ENCODE measurements around the gene DNAJC16. TPM values are rescaled to one million over a fixed set of nuclear protein-coding genes. Genes with fewer than 3 reads are reported as not detected.

DNAJC16 gene
- total and polyA plus RNA-seq, 2 of the 4 experiments (the other 2 are of a cell fraction): 8.0 to 13.1 TPM

DNA sequence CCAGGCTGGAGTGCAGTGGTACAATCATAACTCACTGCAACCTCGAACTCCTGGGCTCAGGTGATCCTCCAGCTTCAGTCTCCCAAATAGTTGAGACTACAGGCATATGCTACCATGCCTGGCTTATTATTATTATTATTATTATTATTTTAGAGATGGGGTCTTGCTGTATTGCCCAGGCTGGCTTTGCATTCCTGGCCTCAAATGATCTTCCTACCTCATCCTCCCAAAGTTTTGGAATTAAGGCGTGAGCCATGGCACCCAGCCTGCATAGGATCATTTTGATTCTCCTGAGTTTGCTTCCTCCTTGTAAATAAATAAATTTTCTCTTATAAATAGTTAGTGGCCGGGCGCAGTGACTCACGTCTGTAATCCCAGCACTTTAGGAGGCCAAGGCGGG lies 96.8 kb downstream of the DNAJC16 start:
- Histone ChIP-seq H2AFZ (replicated peaks; ENCODE audit: low read length, poor library complexity) (no peak overlapping the region), H2AK9ac (replicated peaks; ENCODE audit: low read depth, low read length, poor library complexity) (no peak overlapping the region), H3K23ac (ENCODE audit: low read depth, low read length) (no peak overlapping the region), H4K5ac (ENCODE audit: low read depth, low read length) (no peak overlapping the region), H3K4me1 (ENCODE audit: control insufficient read depth, insufficient read depth, low read length) (peaks cover 8% of the 10 kb centered on the region), H3K4me2 (ENCODE audit: low read depth, low read length) (no peak overlapping the region), H3K79me1 (ENCODE audit: low read depth in 1 of 2, low read length in 2 of 2) (peaks cover 24 to 61% of the 10 kb centered on the region in 2 experiments; a peak in 3 of 4 replicates), H3K56ac (ENCODE audit: extremely low read depth, insufficient read depth, low read length) (no peak overlapping the region), H4K91ac (ENCODE audit: insufficient read depth, low read depth, low read length) (no peak overlapping the region), H3K27me3 (ENCODE audit: control insufficient read depth, insufficient read depth, low read length) (no peaks in the 10 kb centered on the region), H2AK5ac (ENCODE audit: low read depth, low read length) (no peak overlapping the region), H2BK15ac (ENCODE audit: low read depth, low read length) (no peak overlapping the region), H4K8ac (ENCODE audit: low read depth in 2 of 2, low read length in 2 of 2) (no peak overlapping the region), H3K18ac (ENCODE audit: low read depth, low read length) (no peak overlapping the region), H3K27ac (ENCODE audit: insufficient read depth, low read length) (no peak overlapping the region), H3K9me1 (ENCODE audit: insufficient read depth, low read length) (peaks cover 20% of the 10 kb centered on the region), H3K9me3 (ENCODE audit: control insufficient read depth, insufficient read depth, low read length) (no peaks in the 10 kb centered on the region), H2BK20ac (ENCODE audit: low read depth, low read length) (no peak overlapping the region), H3K9ac (ENCODE audit: low read depth, low read length) (no peak overlapping the region), H3K14ac (replicated peaks; ENCODE audit: low read depth, low read length) (no peak overlapping the region), H3K4ac (ENCODE audit: low read depth, low read length) (no peak overlapping the region), H4K20me1 (ENCODE audit: insufficient read depth, low read length) (peaks cover 38% of the 10 kb centered on the region), H2BK120ac (ENCODE audit: low read depth, low read length) (no peak overlapping the region), H3K36me3 (ENCODE audit: control insufficient read depth, insufficient read depth, low read length) (peaks cover 3% of the 10 kb centered on the region), H3K4me3 (ENCODE audit: insufficient read depth, low read depth, low read length) (no peak overlapping the region), H2BK5ac (ENCODE audit: low read depth, low read length, poor library complexity, severe bottlenecking) (no peak overlapping the region)
- WGBS, 2 experiments (ENCODE audit: extremely low coverage in 2 of 2, insufficient read length in 1 of 2): no CpG with 5 or more reads among the region's 6 CpGs
- ATAC-seq (ENCODE audit: low read depth): no peak
- POLR2A ChIA-PET (ENCODE audit: unreplicated experiment): no interaction called here
- no peak for DNase-seq
- intact Hi-C loops (cut with micrococcal nuclease): no loop called here
- no peak for TF ChIP-seq NFE2L2 (IDR thresholded peaks at IDR 0.05; ENCODE audit: low read depth, low read length)
- no peak for TF ChIP-seq CEBPB (IDR thresholded peaks at IDR 0.05; ENCODE audit: low read depth, low read length)
- TF ChIP-seq, protein P1, sequence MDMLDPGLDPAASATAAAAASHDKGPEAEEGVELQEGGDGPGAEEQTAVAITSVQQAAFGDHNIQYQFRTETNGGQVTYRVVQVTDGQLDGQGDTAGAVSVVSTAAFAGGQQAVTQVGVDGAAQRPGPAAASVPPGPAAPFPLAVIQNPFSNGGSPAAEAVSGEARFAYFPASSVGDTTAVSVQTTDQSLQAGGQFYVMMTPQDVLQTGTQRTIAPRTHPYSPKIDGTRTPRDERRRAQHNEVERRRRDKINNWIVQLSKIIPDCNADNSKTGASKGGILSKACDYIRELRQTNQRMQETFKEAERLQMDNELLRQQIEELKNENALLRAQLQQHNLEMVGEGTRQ (IDR thresholded peaks at IDR 0.05; ENCODE audit: low read depth, low read length): no peak
- TF ChIP-seq RCOR1 (IDR thresholded peaks at IDR 0.05; ENCODE audit: insufficient replicate concordance, low read length): no peak
- no peak for TF ChIP-seq MXI1 (IDR thresholded peaks at IDR 0.05; ENCODE audit: borderline replicate concordance, low read depth, low read length)
- no peak for TF ChIP-seq BHLHE40 (IDR thresholded peaks at IDR 0.05; ENCODE audit: low read depth, low read length)
- BruUV-seq (replicated peaks): no TSS peak
- in situ Hi-C loops (cut with MboI; ENCODE audit: low sequenced_read_pairs): no loop called here
- CTCF ChIA-PET: no interaction called here
- dilution Hi-C loops (cut with HindIII; ENCODE audit: low sequenced_read_pairs, unreplicated experiment): no loop called here

Measured in IMR-90 (cell line).